GM12878 (cell line): Measurements from ENCODE around the gene CLDN24. TPM values are rescaled to one million over a fixed set of nuclear protein-coding genes. Genes with fewer than 3 reads are reported as not detected.

ENCODE experiments used
- ATAC-seq: fragments of 200-7000 bp; cut with Tn5 transposase; 3 replicates; pipeline ENCODE4 v1.9.1; 2020; ENCODE audit warnings: mild to moderate bottlenecking, moderate library complexity
- BruUV-seq: library from RNA; stranded (reverse); fragments of 400-500 nt; replicated peaks from 2 replicates; lab custom pipeline; 2021; lab: Mats Ljungman, UMichigan
- CTCF ChIA-PET: fragments of 300-600 bp; sonication (Branson Sonifier 250); formaldehyde crosslinking; extraction: SDS; loops from one replicate; lab custom pipeline; 2021; ENCODE audit warnings: inconsistent platforms; lab: Yijun Ruan, JAX
- POLR2A ChIA-PET: fragments of 350-600 bp; formaldehyde crosslinking; extraction: SDS; loops from one replicate; lab custom pipeline; 2021; ENCODE audit warnings: inconsistent platforms; lab: Charles Lee
- RAD21 ChIA-PET: fragments of 300-600 bp; sonication (Branson Sonifier 250); formaldehyde crosslinking; loops from one replicate; lab custom pipeline; 2023; ENCODE audit warnings: antibody characterized with exemption; ENCODE audit not compliant: unreplicated experiment; lab: Charles Lee
- SMC1A ChIA-PET: fragments of 300-600 bp; sonication (Branson Sonifier 250); formaldehyde crosslinking; loops from one replicate; lab custom pipeline; 2023; ENCODE audit not compliant: unreplicated experiment, uncharacterized antibody; lab: Charles Lee
- DNase-seq: peaks from one replicate; pipeline ENCODE4 v3.0.0-alpha.2; 2011; ENCODE audit warnings: low read depth, low spot score
- FAIRE-seq: peaks from 3 replicates; lab custom pipeline; 2011; peaks lifted over from hg19 to GRCh38; lab: Jason Lieb, UNC
- H2AFZ ChIP-seq: 2 replicates; pipeline ENCODE4 v1.6.0; 2011; ENCODE audit warnings: low read depth, low read length, control low read depth; ENCODE audit not compliant: control insufficient read depth
- H3K27ac ChIP-seq: 2 replicates; pipeline ENCODE4 v1.5.1; 2011; ENCODE audit warnings: control low read depth; ENCODE audit not compliant: control insufficient read depth, insufficient read depth
- H3K27me3 ChIP-seq, 2 experiments: replicated peaks in 1 of 2; 2 replicates each; pipeline versions ENCODE4 v1.6.0 to v1.6.1; 2011; ENCODE audit warnings: low read length in 1 of 2; ENCODE audit not compliant: control insufficient read depth in 2 of 2, insufficient read depth in 2 of 2
- H3K36me3 ChIP-seq, 2 experiments: 2 replicates each; pipeline ENCODE4 v1.5.1; 2011; ENCODE audit warnings: low read length in 1 of 2; ENCODE audit not compliant: control insufficient read depth in 2 of 2, insufficient read depth in 2 of 2
- H3K4me1 ChIP-seq: 2 replicates; pipeline ENCODE4 v1.6.1; 2011; ENCODE audit warnings: mild to moderate bottlenecking, low read length, moderate library complexity, mixed read lengths; ENCODE audit not compliant: control insufficient read depth, insufficient read depth
- H3K4me2 ChIP-seq: 2 replicates; pipeline ENCODE4 v1.6.0; 2011; ENCODE audit warnings: control low read depth; ENCODE audit not compliant: control insufficient read depth, insufficient read depth
- H3K4me3 ChIP-seq: fragments of 200-600 bp; sonication (generic); 2 replicates; pipeline ENCODE4 v1.5.1; 2016
- H3K79me2 ChIP-seq: 2 replicates; pipeline ENCODE4 v1.6.0; 2011; ENCODE audit warnings: low read length; ENCODE audit not compliant: control insufficient read depth, insufficient read depth
- H3K9ac ChIP-seq: 2 replicates; pipeline ENCODE4 v1.8.0; 2011; ENCODE audit warnings: low read length, control low read depth, mixed read lengths; ENCODE audit not compliant: control insufficient read depth, insufficient read depth
- H3K9me3 ChIP-seq: replicated peaks from 3 replicates; pipeline ENCODE4 v1.5.1; 2011; ENCODE audit warnings: mild to moderate bottlenecking, low read length; ENCODE audit not compliant: control insufficient read depth, insufficient read depth
- H4K20me1 ChIP-seq: 2 replicates; pipeline ENCODE4 v1.6.0; 2011; ENCODE audit not compliant: control insufficient read depth, insufficient read depth
- ATF7 ChIP-seq: fragments of 450-650 bp; IDR thresholded peaks from 2 replicates; pipeline ENCODE4 v1.6.1; 2016; ENCODE audit warnings: low read depth, mild to moderate bottlenecking
- BACH1 ChIP-seq: fragments of 450-650 bp; IDR thresholded peaks from 2 replicates; pipeline ENCODE4 v1.6.1; 2017; ENCODE audit warnings: mild to moderate bottlenecking, borderline replicate concordance
- CBX5 ChIP-seq: sonication (generic); IDR thresholded peaks from 2 replicates; pipeline ENCODE4 v1.6.1; 2016; ENCODE audit warnings: low read depth, moderate library complexity, mild to moderate bottlenecking, inconsistent platforms
- ELK1 ChIP-seq: IDR thresholded peaks from 2 replicates; pipeline ENCODE4 v1.6.1; 2012; ENCODE audit warnings: low read depth, low read length, improper control_type of control experiment
- HDAC2 ChIP-seq: fragments of 200-600 bp; sonication (generic); IDR thresholded peaks from 2 replicates; pipeline ENCODE4 v1.6.1; 2017
- HDAC6 ChIP-seq: fragments of 200-600 bp; sonication (generic); IDR thresholded peaks from one replicate; pipeline ENCODE4 v1.8.0; 2017; ENCODE audit warnings: antibody characterized with exemption; ENCODE audit not compliant: unreplicated experiment
- MAX ChIP-seq: IDR thresholded peaks from 2 replicates; pipeline ENCODE4 v1.6.1; 2012; ENCODE audit warnings: low read depth, low read length, improper control_type of control experiment
- MLLT1 ChIP-seq: fragments of 450-650 bp; IDR thresholded peaks from 2 replicates; pipeline ENCODE4 v1.6.1; 2016; ENCODE audit warnings: mild to moderate bottlenecking
- NKRF ChIP-seq: fragments of 450-650 bp; conservative IDR thresholded peaks from 2 replicates; pipeline ENCODE4 v1.6.1; 2017; ENCODE audit warnings: mild to moderate bottlenecking, moderate library complexity
- PAX8 ChIP-seq: fragments of 450-650 bp; IDR thresholded peaks from 2 replicates; pipeline ENCODE4 v1.6.1; 2017; ENCODE audit warnings: mild to moderate bottlenecking, moderate library complexity
- SIN3A ChIP-seq: IDR thresholded peaks from 2 replicates; pipeline ENCODE4 v1.6.1; 2012; ENCODE audit warnings: low read depth, low read length, improper control_type of control experiment
- SMARCA5 ChIP-seq: fragments of 450-650 bp; IDR thresholded peaks from 2 replicates; pipeline ENCODE4 v1.6.1; 2017; ENCODE audit warnings: mild to moderate bottlenecking
- SREBF2 ChIP-seq: IDR thresholded peaks from 2 replicates; pipeline ENCODE4 v1.6.1; 2012; ENCODE audit warnings: mild to moderate bottlenecking, low read length
- TBL1XR1 ChIP-seq: IDR thresholded peaks from 2 replicates; pipeline ENCODE4 v1.6.1; 2012; ENCODE audit warnings: low read depth, low read length, improper control_type of control experiment
- ZSCAN29 ChIP-seq: fragments of 450-650 bp; IDR thresholded peaks from 2 replicates; pipeline ENCODE4 v1.6.1; 2017; ENCODE audit warnings: mild to moderate bottlenecking, moderate library complexity
- ZZZ3 ChIP-seq: IDR thresholded peaks from 2 replicates; pipeline ENCODE4 v1.6.1; 2011; ENCODE audit warnings: low read depth; ENCODE audit not compliant: control insufficient read depth, insufficient read length
- WGBS: methylation state at CpG from one replicate; pipeline ENCODE4 v1.1.6; 2016; ENCODE audit warnings: low lambda C conversion rate; ENCODE audit not compliant: insufficient replicate concordance, insufficient coverage; ENCODE audit errors: missing lambda C conversion rate; 5-methylcytosine and 5-hydroxymethylcytosine counted together
- in situ Hi-C: fragments of 300-500 bp; cut with MboI; formaldehyde crosslinking; loops from 9 replicates; pipeline ENCODE4 v1.14.3; 2018; ENCODE audit warnings: mixed read lengths
- intact Hi-C: fragments of 100-400 bp; cut with micrococcal nuclease; formaldehyde crosslinking; loops from one replicate; pipeline ENCODE4 v1.14.2; 2022; ENCODE audit not compliant: unreplicated experiment
- polyA plus RNA-seq, 11 experiments: library from polyadenylated mRNA; depleted of rRNA in 4 of 11; unstranded in 6 of 11; stranded (reverse) in 5 of 11; fragments of >200 nt; fragmentation: Nextera tagmentation in 4 of 11; fragmentation: Illumina TruSeq in 1 of 11; extraction: Ambion mirVana in 4 of 11; extraction: Trizol in 1 of 11; gene quantifications; 1 replicate in 1 of 11; 2 replicates in 10 of 11; pipeline versions ENCODE4 v1.2.1 to v1.2.3, GENCODE V29; 2011 to 2016; ENCODE audit warnings: inconsistent platforms in 2 of 11, missing spikeins in 2 of 11, low read depth in 1 of 11
- total RNA-seq, 4 experiments: library from RNA; depleted of rRNA in 3 of 4; stranded (reverse); fragments of >200 nt in 3 of 4; fragmentation: Illumina TruSeq in 1 of 4; extraction: Trizol in 1 of 4; gene quantifications; 2 replicates each; pipeline versions ENCODE4 v1.2.1 to v1.2.3, GENCODE V29; 2013 to 2021
- TF ChIP-seq, protein P1 (sequence below): IDR thresholded peaks from 2 replicates; pipeline ENCODE4 v1.6.1; 2012; ENCODE audit warnings: mild to moderate bottlenecking, low read depth, low read length
- TF ChIP-seq, protein P2 (sequence below): IDR thresholded peaks from 2 replicates; pipeline ENCODE4 v1.6.1; 2011; ENCODE audit warnings: low read depth, mild to moderate bottlenecking, low read length, moderate library complexity, borderline replicate concordance; ENCODE audit errors: extremely low read depth

CLDN24 gene
- total and polyA plus RNA-seq, 10 of the 15 experiments (the other 5 are each of a cell fraction or from before 2014, with no cell fraction given), result not detected

GRCh38 chr4:183343730-183344129 lies 21.5 kb upstream of the CLDN24 start:
- CTCF ChIA-PET, result no interaction called here

More at GRCh38 chr4:183343730-183344129, 21.5 kb upstream of the CLDN24 start:
- Histone ChIP-seq H2AFZ (no peak overlapping the region), H3K79me2 (no peaks in the 10 kb centered on the region), H3K4me1 (no peaks in the 10 kb centered on the region), H3K27ac (no peak overlapping the region), H4K20me1 (no peaks in the 10 kb centered on the region), H3K36me3 (no peaks in the 10 kb centered on the region), H3K9ac (no peak overlapping the region), H3K4me2 (no peak overlapping the region), H3K9me3 (no peaks in the 10 kb centered on the region), H3K4me3 (no peak overlapping the region), H3K27me3 (no peaks in the 10 kb centered on the region; a peak in 1 of 4 replicates)
- SMC1A ChIA-PET, result no interaction called here
- WGBS, result 17% methylated on average over 7 of the region's 7 CpGs
- RAD21 ChIA-PET, result no interaction called here
- no peak for FAIRE-seq
- in situ Hi-C loops (no loop called here), intact Hi-C loops (no loop called here)
- no peak for TF ChIP-seq SREBF2
- TF ChIP-seq, protein P1, sequence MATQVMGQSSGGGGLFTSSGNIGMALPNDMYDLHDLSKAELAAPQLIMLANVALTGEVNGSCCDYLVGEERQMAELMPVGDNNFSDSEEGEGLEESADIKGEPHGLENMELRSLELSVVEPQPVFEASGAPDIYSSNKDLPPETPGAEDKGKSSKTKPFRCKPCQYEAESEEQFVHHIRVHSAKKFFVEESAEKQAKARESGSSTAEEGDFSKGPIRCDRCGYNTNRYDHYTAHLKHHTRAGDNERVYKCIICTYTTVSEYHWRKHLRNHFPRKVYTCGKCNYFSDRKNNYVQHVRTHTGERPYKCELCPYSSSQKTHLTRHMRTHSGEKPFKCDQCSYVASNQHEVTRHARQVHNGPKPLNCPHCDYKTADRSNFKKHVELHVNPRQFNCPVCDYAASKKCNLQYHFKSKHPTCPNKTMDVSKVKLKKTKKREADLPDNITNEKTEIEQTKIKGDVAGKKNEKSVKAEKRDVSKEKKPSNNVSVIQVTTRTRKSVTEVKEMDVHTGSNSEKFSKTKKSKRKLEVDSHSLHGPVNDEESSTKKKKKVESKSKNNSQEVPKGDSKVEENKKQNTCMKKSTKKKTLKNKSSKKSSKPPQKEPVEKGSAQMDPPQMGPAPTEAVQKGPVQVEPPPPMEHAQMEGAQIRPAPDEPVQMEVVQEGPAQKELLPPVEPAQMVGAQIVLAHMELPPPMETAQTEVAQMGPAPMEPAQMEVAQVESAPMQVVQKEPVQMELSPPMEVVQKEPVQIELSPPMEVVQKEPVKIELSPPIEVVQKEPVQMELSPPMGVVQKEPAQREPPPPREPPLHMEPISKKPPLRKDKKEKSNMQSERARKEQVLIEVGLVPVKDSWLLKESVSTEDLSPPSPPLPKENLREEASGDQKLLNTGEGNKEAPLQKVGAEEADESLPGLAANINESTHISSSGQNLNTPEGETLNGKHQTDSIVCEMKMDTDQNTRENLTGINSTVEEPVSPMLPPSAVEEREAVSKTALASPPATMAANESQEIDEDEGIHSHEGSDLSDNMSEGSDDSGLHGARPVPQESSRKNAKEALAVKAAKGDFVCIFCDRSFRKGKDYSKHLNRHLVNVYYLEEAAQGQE, result no peak
- no peak for TF ChIP-seq ZZZ3
- TF ChIP-seq ZSCAN29, result no peak
- no peak for TF ChIP-seq NKRF
- TF ChIP-seq PAX8, result no peak
- TF ChIP-seq HDAC2, result no peak
- no peak for TF ChIP-seq TBL1XR1
- no peak for TF ChIP-seq MLLT1
- TF ChIP-seq MAX, result no peak
- TF ChIP-seq ATF7, result no peak
- TF ChIP-seq, protein P2, sequence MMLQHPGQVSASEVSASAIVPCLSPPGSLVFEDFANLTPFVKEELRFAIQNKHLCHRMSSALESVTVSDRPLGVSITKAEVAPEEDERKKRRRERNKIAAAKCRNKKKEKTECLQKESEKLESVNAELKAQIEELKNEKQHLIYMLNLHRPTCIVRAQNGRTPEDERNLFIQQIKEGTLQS, result no peak
- no peak for TF ChIP-seq SMARCA5
- no peak for TF ChIP-seq CBX5
- TF ChIP-seq SIN3A, result no peak
- TF ChIP-seq ELK1, result no peak
- no peak for TF ChIP-seq HDAC6
- no peak for TF ChIP-seq BACH1
- POLR2A ChIA-PET, result interaction anchor here (0.6 kb wide), 1 partner anchor 54 kb away, joined by 3 read pairs; no protein-coding TSS in a partner anchor
- ATAC-seq, result no peak
- no TSS peak for BruUV-seq
- no peak for DNase-seq
